ENCODE measurements around the gene MOSPD3. TPM values are rescaled to one million over a fixed set of nuclear protein-coding genes. Genes with fewer than 3 reads are reported as not detected.

Gene MOSPD3
- total RNA-seq, 1 experiment from 2014 or later, result 25.0 TPM

- ATAC-seq (no peak), DNase-seq (ENCODE audit: low read depth, low spot score) (no peak)
- BruUV-seq (replicated peaks), result no TSS peak
- no peaks in the 10 kb centered on the region for H3K36me3 ChIP-seq (ENCODE audit: control insufficient read depth, insufficient read depth, low read length)
- in situ Hi-C loops (cut with HindIII; ENCODE audit: low pct_unique_long_range_greater_than_20kb, low sequenced_read_pairs) (no loop called here), intact Hi-C loops (cut with micrococcal nuclease; ENCODE audit: unreplicated experiment) (no loop called here)
- POLR2A ChIA-PET, result interaction anchor here (0.7 kb wide), 1 partner anchor 17 kb away, joined by 6 read pairs; no protein-coding TSS in a partner anchor
- TF ChIP-seq TCF7L2 (IDR thresholded peaks at IDR 0.05; ENCODE audit: low read depth, low read length) (no peak), POLR2AphosphoS5 (IDR thresholded peaks at IDR 0.05; ENCODE audit: low read depth, low read length) (no peak), CTCF (IDR thresholded peaks at IDR 0.05) (no peak), SIN3A (IDR thresholded peaks at IDR 0.05; ENCODE audit: borderline replicate concordance, insufficient read depth, low read depth, low read length) (no peak), REST (IDR thresholded peaks at IDR 0.05; ENCODE audit: insufficient read depth in 1 of 2, low read depth in 2 of 2, low read length in 1 of 2) (no peak)
- H3K27me3 ChIP-seq (ENCODE audit: control insufficient read depth, insufficient read depth, low read length), result no peaks in the 10 kb centered on the region
- no peak overlapping the region for H3K27ac ChIP-seq (ENCODE audit: low read length)
- H3K9me3 ChIP-seq (ENCODE audit: control insufficient read depth, insufficient read depth, low read depth, low read length), result no peaks in the 10 kb centered on the region
- H3K4me1 ChIP-seq (ENCODE audit: control insufficient read depth, insufficient read depth, low read length), result peaks cover 12% of the 10 kb centered on the region
- CTCF ChIA-PET, result interaction anchor here (0.5 to 1.3 kb wide), 7 partner anchors 9 to 80 kb away, joined by 3 to 9 read pairs (median 3); partner anchors contain the start of gene MOSPD3
- H3K4me3 ChIP-seq (ENCODE audit: low read depth in 2 of 2, low read length in 2 of 2), result no peak overlapping the region
Observed at GRCh38 chr7:100588438-100588837, 23.9 kb upstream of the MOSPD3 start.

- no peak for ATAC-seq
- no peak for TF ChIP-seq REST (IDR thresholded peaks at IDR 0.05; ENCODE audit: insufficient read depth in 1 of 2, low read depth in 2 of 2, low read length in 1 of 2)
- TF ChIP-seq SIN3A (IDR thresholded peaks at IDR 0.05; ENCODE audit: borderline replicate concordance, insufficient read depth, low read depth, low read length), result no peak
- no peak for TF ChIP-seq TCF7L2 (IDR thresholded peaks at IDR 0.05; ENCODE audit: low read depth, low read length)
- no peak for TF ChIP-seq POLR2AphosphoS5 (IDR thresholded peaks at IDR 0.05; ENCODE audit: low read depth, low read length)
- no peak overlapping the region for H3K4me3 ChIP-seq (ENCODE audit: low read depth in 2 of 2, low read length in 2 of 2)
- intact Hi-C loops (cut with micrococcal nuclease; ENCODE audit: unreplicated experiment) (no loop called here), in situ Hi-C loops (cut with HindIII; ENCODE audit: low pct_unique_long_range_greater_than_20kb, low sequenced_read_pairs) (no loop called here)
- peaks cover 6% of the 10 kb centered on the region; the same call in 1 of the 2 replicates for H3K4me1 ChIP-seq (ENCODE audit: control insufficient read depth, insufficient read depth, low read length)
- H3K9me3 ChIP-seq (ENCODE audit: control insufficient read depth, insufficient read depth, low read depth, low read length), result no peaks in the 10 kb centered on the region
- H3K27ac ChIP-seq (ENCODE audit: low read length), result no peak overlapping the region
- ChIA-PET CTCF (interaction anchor here (0.6 to 1.3 kb wide), 5 partner anchors 18 to 142 kb away, joined by 3 to 8 read pairs (median 3); no protein-coding TSS in a partner anchor), POLR2A (interaction anchor here (1.0 kb wide), 1 partner anchor 94 kb away, joined by 4 read pairs; no protein-coding TSS in a partner anchor)
- DNase-seq (ENCODE audit: low read depth, low spot score), result no peak
- no peaks in the 10 kb centered on the region for H3K36me3 ChIP-seq (ENCODE audit: control insufficient read depth, insufficient read depth, low read length)
- H3K27me3 ChIP-seq (ENCODE audit: control insufficient read depth, insufficient read depth, low read length), result no peaks in the 10 kb centered on the region
- no TSS peak for BruUV-seq (replicated peaks)
Observed at GRCh38 chr7:100589341-100589947, 22.9 kb upstream of the MOSPD3 start.
